CD14-positive monocyte (primary cell): ENCODE results near the gene DPP7. TPM values are rescaled to one million over a fixed set of nuclear protein-coding genes. Genes with fewer than 3 reads are reported as not detected.

ENCODE experiments used
- DNase-seq, 3 donors: peaks; one replicate each; pipeline ENCODE4 v3.0.0-alpha.2; 2011 to 2022
- H2AFZ ChIP-seq: 2 replicates; pipeline ENCODE4 v1.6.0; 2012; ENCODE audit warnings: mild to moderate bottlenecking, low read depth, low read length, inconsistent platforms; ENCODE audit not compliant: insufficient read depth, poor library complexity, severe bottlenecking
- H3K27ac ChIP-seq, 2 donors: 1 replicate in 1 of 2; 2 replicates in 1 of 2; pipeline ENCODE4 v1.5.1; 2012 to 2013; ENCODE audit warnings: low read length in 2 of 2, control low read depth in 1 of 2, inconsistent platforms in 1 of 2, low read depth in 1 of 2, mild to moderate bottlenecking in 1 of 2
- H3K27me3 ChIP-seq, 2 donors: one replicate each; pipeline versions ENCODE4 v1.6.0 to v1.6.1; 2011 to 2013; ENCODE audit warnings: low read length in 2 of 2; ENCODE audit not compliant: control insufficient read depth in 2 of 2, insufficient read depth in 2 of 2
- H3K36me3 ChIP-seq, 2 donors: replicated peaks in 1 of 2; 1 replicate in 1 of 2; 2 replicates in 1 of 2; pipeline versions ENCODE4 v1.5.1 to v1.6.1; 2012 to 2013; ENCODE audit warnings: low read length in 2 of 2, control low read depth in 1 of 2, inconsistent platforms in 1 of 2, mild to moderate bottlenecking in 1 of 2; ENCODE audit not compliant: insufficient read depth in 2 of 2, control insufficient read depth in 1 of 2
- H3K4me1 ChIP-seq, 2 donors: 1 replicate in 1 of 2; 2 replicates in 1 of 2; pipeline versions ENCODE4 v1.5.1 to v1.6.1; 2012 to 2013; ENCODE audit warnings: low read length in 2 of 2, control low read depth in 1 of 2, inconsistent platforms in 1 of 2, mild to moderate bottlenecking in 1 of 2, moderate library complexity in 1 of 2; ENCODE audit not compliant: insufficient read depth in 2 of 2, control insufficient read depth in 1 of 2
- H3K4me2 ChIP-seq: replicated peaks from 2 replicates; pipeline ENCODE3; 2012; ENCODE audit warnings: low read length, moderate library complexity, mild to moderate bottlenecking; ENCODE audit not compliant: poor library complexity, severe bottlenecking; ENCODE audit errors: extremely low read depth
- H3K4me3 ChIP-seq, 3 experiments: fragments of 200-600 bp in 1 of 3; sonication (generic) in 1 of 3; replicated peaks in 1 of 3; 1 replicate in 2 of 3; 2 replicates in 1 of 3; pipeline ENCODE4 v1.5.1; 2011 to 2013; ENCODE audit warnings: low read length in 3 of 3, mild to moderate bottlenecking in 3 of 3, control low read depth in 2 of 3, low read depth in 2 of 3, inconsistent platforms in 1 of 3, moderate library complexity in 1 of 3
- H3K79me2 ChIP-seq: 2 replicates; pipeline ENCODE4 v1.6.0; 2012; ENCODE audit warnings: mild to moderate bottlenecking, control low read depth, inconsistent platforms, low read length, moderate library complexity; ENCODE audit not compliant: insufficient read depth
- H3K9ac ChIP-seq: 2 replicates; pipeline ENCODE4 v1.6.0; 2017; ENCODE audit warnings: low read length, mild to moderate bottlenecking; ENCODE audit not compliant: insufficient read depth, poor library complexity, severe bottlenecking
- H3K9me3 ChIP-seq, 2 donors: replicated peaks in 1 of 2; 1 replicate in 1 of 2; 2 replicates in 1 of 2; pipeline versions ENCODE4 v1.5.1 to v1.6.1; 2012 to 2013; ENCODE audit warnings: low read length in 2 of 2, control low read depth in 1 of 2; ENCODE audit not compliant: control insufficient read depth in 1 of 2, insufficient read depth in 1 of 2
- H4K20me1 ChIP-seq: 2 replicates; pipeline ENCODE4 v1.6.0; 2012; ENCODE audit warnings: mild to moderate bottlenecking, low read length, control low read depth, moderate library complexity; ENCODE audit not compliant: insufficient read depth
- H3K27ac Mint-ChIP-seq, 7 donors: one replicate each; pipeline ENCODE4 v1.8.0; 2020; ENCODE audit warnings: mild to moderate bottlenecking in 7 of 7, mixed read lengths in 7 of 7, moderate library complexity in 6 of 7, inconsistent platforms in 2 of 7
- H3K27me3 Mint-ChIP-seq, 3 donors: one replicate each; pipeline ENCODE4 v1.8.0; 2021 to 2022; ENCODE audit warnings: low read depth in 3 of 3, mild to moderate bottlenecking in 3 of 3, mixed read lengths in 3 of 3, moderate library complexity in 3 of 3, inconsistent platforms in 1 of 3
- H3K36me3 Mint-ChIP-seq, 2 donors: one replicate each; pipeline ENCODE4 v1.8.0; 2020; ENCODE audit warnings: mixed read lengths in 2 of 2, inconsistent platforms in 1 of 2, mild to moderate bottlenecking in 1 of 2
- H3K4me1 Mint-ChIP-seq: one replicate; pipeline ENCODE4 v1.8.0; 2020; ENCODE audit warnings: mild to moderate bottlenecking, mixed read lengths
- H3K4me3 Mint-ChIP-seq, 2 donors: one replicate each; pipeline ENCODE4 v1.8.0; 2020; ENCODE audit warnings: mild to moderate bottlenecking in 2 of 2, mixed read lengths in 2 of 2, moderate library complexity in 1 of 2
- H3K9me3 Mint-ChIP-seq, 7 donors: one replicate each; pipeline ENCODE4 v1.8.0; 2020 to 2022; ENCODE audit warnings: mixed read lengths in 7 of 7, mild to moderate bottlenecking in 6 of 7, moderate library complexity in 6 of 7, inconsistent platforms in 2 of 7
- CTCF ChIP-seq: fragments of 200-600 bp; IDR thresholded peaks from one replicate; pipeline ENCODE4 v1.8.0; 2022; ENCODE audit warnings: antibody characterized with exemption, mild to moderate bottlenecking
- WGBS: methylation state at CpG from one replicate; pipeline ENCODE4 v1.1.5; 2013; ENCODE audit warnings: missing lambda C conversion rate; ENCODE audit not compliant: insufficient coverage; 5-methylcytosine and 5-hydroxymethylcytosine counted together
- intact Hi-C, 2 donors: fragments of 100-400 bp; cut with micrococcal nuclease; formaldehyde crosslinking; loops; one replicate each; pipeline versions ENCODE4 v1.15.0 to v1.15.1; 2023
- polyA plus RNA-seq, 3 donors: library from polyadenylated mRNA; depleted of rRNA in 1 of 3; unstranded in 2 of 3; stranded (reverse) in 1 of 3; fragments of 300-500 nt in 2 of 3; fragments of >200 nt in 1 of 3; fragmentation: Illumina TruSeq in 2 of 3; gene quantifications; 1 replicate in 2 of 3; 2 replicates in 1 of 3; pipeline ENCODE4 v1.2.3, GENCODE V29; 2012 to 2021

DPP7 gene
- polyA plus RNA-seq, 3 donors: 68.3 to 287 (median 150) TPM

- Histone ChIP-seq H4K20me1 (peaks cover 20% of the 10 kb centered on the region), H2AFZ (peak overlapping the region; percentile 84), H3K9me3 (no peaks in the 10 kb centered on the region), H3K36me3 (peaks cover 14 to 19% of the 10 kb centered on the region in 2 donors), H3K4me1 (peaks cover 18 to 64% of the 10 kb centered on the region in 2 donors), H3K4me2 (peak overlapping the region; percentile 89), H3K27me3 (no peaks in the 10 kb centered on the region), H3K4me3 (peak overlapping the region in 2 of 3 experiments; percentile 59 to 74), H3K9ac (no peak overlapping the region), H3K27ac (peak overlapping the region in 1 of 2 donors; percentile 73), H3K79me2 (no peaks in the 10 kb centered on the region)
- intact Hi-C loops: no loop called here
- peaks cover 0 to 4% (median 2%) of the 10 kb centered on the region in 7 donors for H3K9me3 Mint-ChIP-seq
- no peak for DNase-seq
- peak overlapping the region; percentile 75 to 78 for H3K4me3 Mint-ChIP-seq
- peaks cover 12 to 30% of the 10 kb centered on the region in 2 donors for H3K36me3 Mint-ChIP-seq
- H3K27me3 Mint-ChIP-seq: peaks cover 0 to 3% (median 0%) of the 10 kb centered on the region in 3 donors
- H3K27ac Mint-ChIP-seq: peak overlapping the region; percentile 46 to 90 (median 85)
- TF ChIP-seq CTCF: no peak
- peaks cover 55% of the 10 kb centered on the region for H3K4me1 Mint-ChIP-seq
- 62% methylated on average over 12 of the region's 15 CpGs for WGBS
Observed at GRCh38 chr9:137076636-137077009, 37.9 kb downstream of the DPP7 start.

DNA sequence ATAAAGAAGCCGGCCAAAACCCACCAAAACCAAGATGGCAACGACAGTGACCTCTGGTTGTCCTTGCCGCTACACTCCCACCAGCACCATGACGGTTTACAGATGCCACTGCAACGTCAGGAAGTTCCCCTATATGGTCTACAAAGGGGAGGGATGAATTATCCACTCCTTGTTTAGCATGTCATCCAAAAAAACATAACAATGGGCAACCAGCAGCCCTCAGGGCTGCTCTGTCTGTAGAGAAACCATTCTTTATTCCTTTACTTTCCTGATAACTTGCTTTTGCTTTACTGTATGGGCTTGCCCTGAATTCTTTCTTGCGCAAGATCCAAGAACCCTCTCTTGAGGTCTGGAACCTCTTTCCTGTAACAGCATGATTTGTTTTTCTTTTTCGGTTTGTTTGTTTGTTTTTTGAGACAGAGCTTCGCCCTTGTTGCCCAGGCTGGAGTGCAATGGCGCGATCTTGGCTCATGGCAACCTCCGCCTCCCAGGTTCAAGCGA, 39.2 kb downstream of the DPP7 start:
- Histone ChIP-seq H3K79me2 (no peaks in the 10 kb centered on the region), H3K36me3 (peaks cover 12% of the 10 kb centered on the region in 2 donors), H3K4me2 (no peak overlapping the region), H2AFZ (no peak overlapping the region), H3K27me3 (no peaks in the 10 kb centered on the region), H3K27ac (peak overlapping the region in 1 of 2 donors; percentile 87), H4K20me1 (peaks cover 20% of the 10 kb centered on the region), H3K9me3 (no peaks in the 10 kb centered on the region), H3K4me1 (peaks cover 30 to 75% of the 10 kb centered on the region in 2 donors), H3K4me3 (no peak overlapping the region), H3K9ac (no peak overlapping the region)
- H3K9me3 Mint-ChIP-seq: peaks cover 0 to 4% (median 2%) of the 10 kb centered on the region in 7 donors
- intact Hi-C loops: no loop called here
- peak overlapping the region; percentile 89 to 96 (median 93) for H3K27ac Mint-ChIP-seq
- no CpG with 5 or more reads among the region's 12 CpGs for WGBS
- peak in 2 of 3 donors; percentile 47 to 48 for DNase-seq
- H3K4me3 Mint-ChIP-seq: peak overlapping the region in 1 of 2 donors; percentile 16
- peaks cover 8 to 19% of the 10 kb centered on the region in 2 donors for H3K36me3 Mint-ChIP-seq
- peaks cover 67% of the 10 kb centered on the region for H3K4me1 Mint-ChIP-seq
- TF ChIP-seq CTCF: no peak
- peaks cover 0 to 3% (median 0%) of the 10 kb centered on the region in 3 donors for H3K27me3 Mint-ChIP-seq
